Kidney tubule cell (primary cell): ENCODE measurements around the gene MPP2.
"Not testable (repeated sequence)": the region's sequence is repeated elsewhere in the genome, so short reads cannot be mapped to it uniquely, and the experiment has no call there.

ENCODE experiments used
- DNase-seq: peaks from one replicate; pipeline ENCODE4 v3.0.0-alpha.2; 2018; ENCODE audit warnings: low spot score

MPP2 gene

DNA sequence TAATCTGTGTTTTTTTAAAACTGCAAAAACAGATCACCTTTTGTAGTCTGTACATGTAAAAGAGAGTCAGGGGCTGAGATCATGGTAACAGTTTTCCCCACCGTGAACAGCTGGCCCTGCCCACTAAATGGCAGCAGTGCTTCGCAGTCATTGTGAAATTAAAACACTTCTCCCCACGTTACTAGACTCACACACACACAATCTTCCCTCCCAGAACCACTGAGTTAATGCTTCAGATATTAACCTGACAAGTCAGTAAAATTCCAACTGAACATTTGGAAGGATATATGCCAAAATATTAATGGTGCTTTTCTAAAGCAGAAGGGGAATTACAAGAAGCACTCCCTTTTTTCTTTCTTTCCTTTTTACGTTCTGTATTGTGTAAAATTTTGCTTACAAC lies 61.6 kb downstream of the MPP2 start:
- peak; percentile 46 for DNase-seq

DNA sequence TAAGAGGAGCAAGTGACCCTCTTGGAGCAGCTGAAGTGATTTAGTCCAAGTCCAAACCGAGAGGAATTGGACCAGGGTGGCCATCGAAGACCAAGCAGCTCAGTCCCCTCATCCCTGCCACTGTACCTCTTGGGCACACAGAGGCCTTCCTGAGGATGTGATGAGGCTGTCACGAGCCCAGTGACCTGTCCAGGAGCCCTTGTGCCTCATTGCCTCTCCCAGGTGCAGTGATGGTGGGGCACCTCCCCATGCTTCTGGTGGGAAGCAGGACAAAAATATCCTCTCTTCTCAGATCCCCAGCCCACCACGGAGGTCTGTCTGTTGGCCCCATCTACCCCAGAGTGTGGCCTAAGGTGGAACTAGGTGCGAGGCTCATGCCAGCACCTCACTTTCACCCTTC lies 63.1 kb downstream of the MPP2 start:
- no peak for DNase-seq

DNA sequence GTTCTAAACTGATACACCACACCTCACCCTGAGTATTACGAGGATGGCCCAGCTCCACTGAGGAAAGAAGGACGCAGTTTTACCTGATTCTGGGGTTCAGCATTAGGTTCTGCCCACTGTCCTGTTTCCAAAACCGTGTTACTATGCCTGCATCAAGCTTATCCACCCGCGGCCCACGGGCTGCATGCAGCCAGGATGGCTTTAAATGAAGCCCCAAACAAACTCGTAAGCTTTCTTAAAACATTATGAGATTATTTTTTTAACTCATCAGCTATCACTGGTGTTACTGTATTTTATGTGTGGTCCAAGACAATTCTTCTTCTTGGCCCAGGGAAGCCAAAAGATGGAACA lies 64.4 kb downstream of the MPP2 start:
- DNase-seq, result no peak

GRCh38 chr17:43842091-43842974 lies 65.0 kb downstream of the MPP2 start:
- DNase-seq, result not testable (repeated sequence)

DNA sequence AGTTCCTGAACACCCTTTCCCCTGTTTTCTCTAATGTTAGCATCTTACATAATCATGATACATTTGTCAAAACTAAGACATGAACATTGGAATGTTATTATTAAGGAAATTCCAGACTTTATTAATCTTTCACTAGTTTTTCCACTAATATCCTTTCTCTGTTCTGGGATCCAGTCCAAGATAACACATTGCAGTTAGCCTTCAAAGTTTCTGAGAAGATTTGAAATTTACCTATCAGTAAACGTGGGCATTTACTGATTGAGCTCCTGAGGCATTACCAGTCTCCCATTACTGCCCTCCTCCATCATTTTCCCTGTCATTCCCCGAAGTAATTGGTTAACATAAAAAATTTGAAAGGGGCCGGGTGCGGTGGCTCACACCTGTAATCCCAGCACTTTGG lies 66.1 kb downstream of the MPP2 start:
- DNase-seq, result no peak

DNA sequence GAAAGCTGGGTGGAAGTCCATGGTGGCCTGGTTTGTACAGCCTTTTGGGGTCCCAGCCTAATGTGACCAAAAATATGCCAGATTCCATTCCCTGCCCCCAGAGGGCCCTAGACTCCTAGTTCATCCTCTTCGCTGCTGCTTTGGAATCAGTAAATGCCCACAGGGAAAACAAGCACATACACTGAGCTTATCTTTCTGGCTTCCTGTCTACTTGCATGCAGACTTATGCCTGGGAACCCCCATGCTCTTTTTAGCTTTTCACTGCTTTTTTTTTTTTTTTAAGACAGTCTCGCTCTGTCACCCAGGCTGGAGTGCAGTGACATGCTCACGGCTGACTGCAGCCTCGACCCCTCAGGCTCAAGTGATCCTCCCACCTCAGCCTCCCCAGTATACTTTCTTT lies 66.5 kb downstream of the MPP2 start:
- DNase-seq, result peak; percentile 20

DNA sequence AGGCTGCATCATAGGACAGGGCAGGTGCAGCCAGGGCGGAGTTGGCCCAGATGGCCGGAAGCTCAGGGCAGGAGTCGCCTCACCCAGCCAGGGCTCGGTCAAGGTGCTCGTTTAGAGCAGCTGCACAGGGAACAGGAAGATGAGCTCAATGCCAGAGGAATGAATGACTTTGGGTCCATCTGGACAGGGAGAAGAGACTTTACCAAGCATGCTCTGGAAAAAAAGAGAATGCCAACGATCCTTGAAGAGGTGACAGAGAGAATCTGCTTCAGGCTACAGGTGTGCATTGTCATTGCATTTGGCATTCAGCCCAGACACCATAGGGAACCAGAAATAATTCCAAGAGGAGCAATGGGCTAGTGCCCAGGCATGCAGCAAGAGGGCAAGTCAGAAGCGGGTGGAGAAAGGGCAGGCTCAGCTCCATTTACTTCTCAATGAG lies 67.6 kb downstream of the MPP2 start:
- DNase-seq, result peak; percentile 81

DNA sequence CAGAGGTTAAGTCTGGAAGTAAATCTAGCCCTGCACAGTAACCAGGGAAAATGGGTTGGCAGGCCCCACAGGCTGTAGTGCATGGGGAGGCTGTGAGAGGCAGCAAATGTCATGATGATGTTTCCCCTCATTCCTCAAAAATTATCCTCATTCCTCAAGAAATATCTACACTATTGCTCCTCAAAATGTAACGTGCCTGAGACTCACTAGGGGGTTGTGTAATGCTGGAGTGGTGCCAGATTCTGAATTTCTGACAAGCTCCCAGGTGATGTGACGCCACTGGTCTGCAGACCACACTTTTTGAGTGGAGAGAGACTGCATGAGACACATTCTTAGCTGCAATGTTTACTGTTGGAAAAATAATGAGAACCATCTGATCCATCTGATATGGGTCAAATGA lies 73.2 kb downstream of the MPP2 start:
- peak; percentile 49 for DNase-seq

- DNase-seq, result peak; percentile 76
Observed at GRCh38 chr17:43832976-43833829, 74.1 kb downstream of the MPP2 start, which contains the start of gene MPP3. MPP3 (minus strand) TSS chr17:43833146; CDS start chr17:43831906, 1,240 bp downstream.

- DNase-seq, result peak; percentile 79
Observed at GRCh38 chr17:43832168-43832975, 75.0 kb downstream of the MPP2 start.

- DNase-seq, result no peak
Observed at GRCh38 chr17:43831633-43832032, 75.7 kb downstream of the MPP2 start.

DNA sequence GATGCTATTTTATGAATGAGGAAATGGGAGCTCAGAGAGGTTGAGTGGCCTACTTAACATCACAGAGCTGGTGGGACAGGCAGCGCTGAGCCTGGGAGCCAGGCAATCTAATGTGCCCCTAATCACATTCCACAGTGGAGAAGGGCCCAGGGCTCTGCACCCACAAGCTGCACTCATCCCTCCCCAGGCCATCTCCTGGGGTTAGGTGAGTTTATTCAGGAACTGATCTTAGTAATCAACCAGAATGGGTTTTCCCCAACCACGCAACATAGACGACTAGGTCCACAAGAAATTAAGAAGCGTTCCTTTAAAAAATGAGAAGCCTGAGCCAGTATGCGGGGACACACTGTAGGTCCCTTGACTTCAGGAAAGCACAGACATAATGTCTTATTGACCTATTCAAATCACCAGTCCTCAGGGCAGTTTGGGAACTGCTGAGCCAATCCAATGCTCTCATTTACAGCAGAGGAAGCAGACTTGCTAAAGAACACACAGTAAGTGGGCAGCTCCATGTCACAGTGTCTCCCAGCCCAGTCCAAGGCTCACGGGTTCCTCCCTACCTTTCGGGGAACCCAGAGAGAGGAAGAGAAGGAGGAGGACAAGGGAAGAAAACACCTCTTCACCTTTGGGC lies 76.7 kb downstream of the MPP2 start:
- no peak for DNase-seq

DNA sequence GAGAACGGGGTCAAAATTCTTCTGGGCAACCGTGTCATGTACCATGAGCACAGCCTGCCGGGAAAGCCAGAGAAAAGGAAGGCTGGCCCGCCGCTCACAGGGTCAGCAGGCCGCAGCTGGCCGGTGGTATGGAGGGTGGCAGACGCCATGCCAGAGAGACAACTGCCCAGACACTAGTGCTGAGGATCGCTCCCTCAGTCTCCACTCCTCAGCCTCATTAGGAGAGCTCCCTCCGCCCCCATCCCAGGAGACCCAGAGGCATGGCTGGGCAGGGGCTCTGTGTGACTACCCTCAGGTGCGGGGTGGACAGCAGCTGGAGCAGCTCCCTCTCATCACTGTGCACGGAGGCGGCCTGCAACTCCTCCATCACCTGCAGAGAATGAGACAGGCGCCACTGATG lies 77.6 kb downstream of the MPP2 start:
- no peak for DNase-seq

DNA sequence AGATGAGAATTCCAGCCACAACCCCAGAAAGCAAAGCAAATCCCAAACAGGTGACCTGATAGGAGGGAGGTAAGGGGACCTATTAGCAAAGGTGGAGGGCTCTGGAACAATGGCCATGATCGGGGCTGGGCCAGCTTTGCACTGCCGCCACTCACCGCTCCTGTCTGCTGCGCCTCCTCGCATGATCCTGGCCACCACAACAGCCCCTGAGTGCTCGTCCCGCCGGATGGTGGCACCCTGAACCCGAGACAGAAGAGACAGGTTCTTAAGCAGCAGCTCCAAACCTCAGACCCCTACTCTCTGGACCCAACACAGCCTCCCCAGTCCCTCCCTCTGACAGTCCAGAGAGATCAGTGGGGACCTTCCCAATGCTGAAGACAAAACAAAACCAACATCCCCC lies 79.7 kb downstream of the MPP2 start:
- DNase-seq, result no peak

GRCh38 chr17:43826206-43826605 lies 81.1 kb downstream of the MPP2 start:
- DNase-seq, result no peak

DNA sequence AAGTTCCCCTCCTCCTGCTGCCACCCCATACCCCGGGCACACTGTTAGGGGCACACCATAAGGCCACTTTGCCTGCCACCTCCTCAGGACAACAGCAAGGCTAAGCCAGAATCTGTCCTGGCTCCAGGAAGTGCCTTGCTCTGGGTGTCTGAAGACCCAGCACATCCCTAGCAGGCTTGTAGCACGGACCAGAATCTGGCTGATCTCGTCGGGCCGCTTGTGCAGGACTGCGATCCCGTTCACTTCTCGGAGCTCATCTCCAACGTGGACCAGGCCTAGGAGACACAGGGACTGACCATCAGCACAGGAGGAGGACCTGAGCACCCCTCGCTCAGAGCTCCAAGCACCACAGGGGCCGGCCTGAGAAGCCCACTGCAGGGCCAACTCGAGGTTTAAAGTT lies 81.8 kb downstream of the MPP2 start:
- no peak for DNase-seq
